OCI-LY1 (cell line): ENCODE results near the gene TFPI.

Source experiments
- EZH2 ChIP-seq: fragments of 200-600 bp; sonication (generic), shearing (Covaris generic); IDR thresholded peaks from 2 replicates; pipeline ENCODE4 v1.8.0; 2017; ENCODE audit warnings: borderline replicate concordance, mixed run types, mild to moderate bottlenecking, antibody characterized with exemption, low read length, moderate library complexity, mixed read lengths
- TF ChIP-seq, protein P1 (sequence below): fragments of 200-600 bp; sonication (generic), shearing (Covaris generic); IDR thresholded peaks from 2 replicates; pipeline ENCODE4 v1.5.1; 2017; ENCODE audit warnings: mild to moderate bottlenecking, antibody characterized with exemption, low read length, moderate library complexity, mixed read lengths

DNA sequence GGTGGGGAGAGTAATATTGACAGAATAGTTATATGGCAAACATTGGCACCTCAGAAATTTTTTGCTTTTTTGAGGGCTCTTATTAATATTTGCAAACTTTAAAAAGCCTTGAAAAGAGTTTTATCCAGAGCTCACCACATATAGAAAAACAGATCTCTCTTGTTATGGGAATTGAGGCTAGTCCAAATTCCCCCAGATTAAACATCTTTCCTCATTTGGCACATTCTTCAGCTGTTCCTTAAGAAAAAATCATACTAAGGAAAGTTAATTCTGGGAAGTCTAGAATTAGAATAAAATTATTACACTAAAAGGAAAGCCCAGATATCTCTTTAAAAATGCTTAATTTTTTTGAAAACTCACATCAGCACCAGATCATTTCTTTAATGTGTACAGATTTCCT, 5.6 kb downstream of the TFPI start:
- TF ChIP-seq, protein P1, sequence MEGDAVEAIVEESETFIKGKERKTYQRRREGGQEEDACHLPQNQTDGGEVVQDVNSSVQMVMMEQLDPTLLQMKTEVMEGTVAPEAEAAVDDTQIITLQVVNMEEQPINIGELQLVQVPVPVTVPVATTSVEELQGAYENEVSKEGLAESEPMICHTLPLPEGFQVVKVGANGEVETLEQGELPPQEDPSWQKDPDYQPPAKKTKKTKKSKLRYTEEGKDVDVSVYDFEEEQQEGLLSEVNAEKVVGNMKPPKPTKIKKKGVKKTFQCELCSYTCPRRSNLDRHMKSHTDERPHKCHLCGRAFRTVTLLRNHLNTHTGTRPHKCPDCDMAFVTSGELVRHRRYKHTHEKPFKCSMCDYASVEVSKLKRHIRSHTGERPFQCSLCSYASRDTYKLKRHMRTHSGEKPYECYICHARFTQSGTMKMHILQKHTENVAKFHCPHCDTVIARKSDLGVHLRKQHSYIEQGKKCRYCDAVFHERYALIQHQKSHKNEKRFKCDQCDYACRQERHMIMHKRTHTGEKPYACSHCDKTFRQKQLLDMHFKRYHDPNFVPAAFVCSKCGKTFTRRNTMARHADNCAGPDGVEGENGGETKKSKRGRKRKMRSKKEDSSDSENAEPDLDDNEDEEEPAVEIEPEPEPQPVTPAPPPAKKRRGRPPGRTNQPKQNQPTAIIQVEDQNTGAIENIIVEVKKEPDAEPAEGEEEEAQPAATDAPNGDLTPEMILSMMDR = no peak
- TF ChIP-seq EZH2 = no peak
